ENCODE measurements around the gene DCLK2. TPM values are rescaled to one million over a fixed set of nuclear protein-coding genes. Genes with fewer than 3 reads are reported as not detected.

Gene DCLK2
- total RNA-seq, 1 donor from 2014 or later = 12.6 TPM

GRCh38 chr4:150255610-150256224 is 177.5 kb downstream of the DCLK2 start:
- TF ChIP-seq CTCF (IDR thresholded peaks at IDR 0.05) = no peak
- H3K36me3 Mint-ChIP-seq (ENCODE audit: unreplicated experiment) = peaks cover 38% of the 10 kb centered on the region
- no peaks in the 10 kb centered on the region for H3K27me3 Mint-ChIP-seq (ENCODE audit: unreplicated experiment)
- no peak overlapping the region for H3K4me3 Mint-ChIP-seq (ENCODE audit: unreplicated experiment)
- DNase-seq (ENCODE audit: extremely low spot score, unreplicated experiment) = no peak
- H3K4me1 Mint-ChIP-seq (ENCODE audit: unreplicated experiment) = peaks cover 4% of the 10 kb centered on the region
- no peak overlapping the region for H3K27ac Mint-ChIP-seq (ENCODE audit: unreplicated experiment)
- no peaks in the 10 kb centered on the region for H3K9me3 Mint-ChIP-seq (ENCODE audit: unreplicated experiment)

GRCh38 chr4:150256225-150256620 is 178.0 kb downstream of the DCLK2 start:
- H3K27ac Mint-ChIP-seq (ENCODE audit: unreplicated experiment) = no peak overlapping the region
- peaks cover 4% of the 10 kb centered on the region for H3K4me1 Mint-ChIP-seq (ENCODE audit: unreplicated experiment)
- peaks cover 42% of the 10 kb centered on the region for H3K36me3 Mint-ChIP-seq (ENCODE audit: unreplicated experiment)
- DNase-seq (ENCODE audit: extremely low spot score, unreplicated experiment) = no peak
- no peak for TF ChIP-seq CTCF (IDR thresholded peaks at IDR 0.05)
- H3K4me3 Mint-ChIP-seq (ENCODE audit: unreplicated experiment) = no peak overlapping the region
- no peaks in the 10 kb centered on the region for H3K27me3 Mint-ChIP-seq (ENCODE audit: unreplicated experiment)
- no peaks in the 10 kb centered on the region for H3K9me3 Mint-ChIP-seq (ENCODE audit: unreplicated experiment)

- Mint-ChIP-seq H3K4me1 (ENCODE audit: unreplicated experiment) (peaks cover 8% of the 10 kb centered on the region), H3K27me3 (ENCODE audit: unreplicated experiment) (no peaks in the 10 kb centered on the region), H3K4me3 (ENCODE audit: unreplicated experiment) (no peak overlapping the region), H3K36me3 (ENCODE audit: unreplicated experiment) (peaks cover 38% of the 10 kb centered on the region), H3K9me3 (ENCODE audit: unreplicated experiment) (no peaks in the 10 kb centered on the region), H3K27ac (ENCODE audit: unreplicated experiment) (no peak overlapping the region)
- TF ChIP-seq CTCF (IDR thresholded peaks at IDR 0.05) = no peak
- no peak for DNase-seq (ENCODE audit: extremely low spot score, unreplicated experiment)
Measured at GRCh38 chr4:150256841-150257730, 178.8 kb downstream of the DCLK2 start.

DNA sequence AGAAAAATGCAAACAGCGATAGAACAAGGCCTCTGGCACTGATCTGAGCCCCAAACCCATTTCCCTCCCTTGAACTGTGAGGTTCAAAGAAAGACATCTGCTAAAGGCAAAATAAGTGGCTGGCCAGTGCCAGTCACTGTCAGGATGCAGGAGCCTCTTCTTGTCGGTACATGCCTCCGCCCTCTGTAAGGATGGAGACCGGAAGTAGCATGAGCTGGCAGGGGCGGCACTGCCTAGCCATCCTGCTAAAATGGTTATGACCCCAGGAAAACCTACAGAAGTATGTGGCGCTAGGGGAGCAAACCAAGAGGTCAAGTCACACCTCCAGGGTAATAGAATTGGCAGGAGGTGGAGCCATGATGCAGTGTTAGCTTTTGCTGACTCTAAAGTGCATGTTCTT is 180.3 kb downstream of the DCLK2 start:
- H3K36me3 Mint-ChIP-seq (ENCODE audit: unreplicated experiment) = peaks cover 38% of the 10 kb centered on the region
- peaks cover 8% of the 10 kb centered on the region for H3K4me1 Mint-ChIP-seq (ENCODE audit: unreplicated experiment)
- H3K9me3 Mint-ChIP-seq (ENCODE audit: unreplicated experiment) = no peaks in the 10 kb centered on the region
- no peak for TF ChIP-seq CTCF (IDR thresholded peaks at IDR 0.05)
- no peaks in the 10 kb centered on the region for H3K27me3 Mint-ChIP-seq (ENCODE audit: unreplicated experiment)
- DNase-seq (ENCODE audit: extremely low spot score, unreplicated experiment) = no peak
- H3K4me3 Mint-ChIP-seq (ENCODE audit: unreplicated experiment) = no peak overlapping the region
- no peak overlapping the region for H3K27ac Mint-ChIP-seq (ENCODE audit: unreplicated experiment)

GRCh38 chr4:150259861-150260567 is 181.8 kb downstream of the DCLK2 start:
- no peak for DNase-seq (ENCODE audit: extremely low spot score, unreplicated experiment)
- peaks cover 30% of the 10 kb centered on the region for H3K36me3 Mint-ChIP-seq (ENCODE audit: unreplicated experiment)
- no peaks in the 10 kb centered on the region for H3K27me3 Mint-ChIP-seq (ENCODE audit: unreplicated experiment)
- H3K9me3 Mint-ChIP-seq (ENCODE audit: unreplicated experiment) = no peaks in the 10 kb centered on the region
- H3K4me1 Mint-ChIP-seq (ENCODE audit: unreplicated experiment) = peaks cover 19% of the 10 kb centered on the region
- no peak overlapping the region for H3K4me3 Mint-ChIP-seq (ENCODE audit: unreplicated experiment)
- TF ChIP-seq CTCF (IDR thresholded peaks at IDR 0.05) = no peak
- H3K27ac Mint-ChIP-seq (ENCODE audit: unreplicated experiment) = peak overlapping the region; percentile 39
